HCT116 (cell line): ENCODE results near the gene SYNE2. TPM values are rescaled to one million over a fixed set of nuclear protein-coding genes. Genes with fewer than 3 reads are reported as not detected.
"Not testable (repeated sequence)": the region's sequence is repeated elsewhere in the genome, so short reads cannot be mapped to it uniquely, and the experiment has no call there.

ENCODE experiments used
- ATAC-seq: fragments of 200-7000 bp; cut with Tn5 transposase; 2 replicates; pipeline ENCODE4 v1.9.1; 2020; ENCODE audit warnings: mild to moderate bottlenecking, moderate library complexity
- BruUV-seq: library from RNA; stranded (reverse); fragments of 400-500 nt; replicated peaks from 2 replicates; lab custom pipeline; 2021; lab: Mats Ljungman, UMichigan
- CTCF ChIA-PET: fragments of 300-600 bp; sonication (Branson Sonifier 250); formaldehyde crosslinking; loops from one replicate; lab custom pipeline; 2021; ENCODE audit warnings: antibody characterized with exemption; lab: Charles Lee
- POLR2A ChIA-PET: fragments of 300-600, 350-600 bp; sonication (Branson Sonifier 250); formaldehyde crosslinking; loops from one replicate; lab custom pipeline; 2021; ENCODE audit warnings: antibody characterized with exemption; lab: Charles Lee
- RAD21 ChIA-PET, 2 experiments: fragments of 300-600 bp; sonication (Branson Sonifier 250); formaldehyde crosslinking; loops; one replicate each; lab custom pipeline; 2023; ENCODE audit warnings: low total read pairs in 2 of 2; ENCODE audit not compliant: uncharacterized antibody in 2 of 2, unreplicated experiment in 2 of 2, low non-redundant PET in 1 of 2; lab: Charles Lee
- DNase-seq: peaks from one replicate; pipeline ENCODE4 v3.0.0-alpha.2; 2010; ENCODE audit warnings: low read depth, low spot score
- H2AFZ ChIP-seq: fragments of 200-600 bp; shearing (Covaris generic), sonication (generic); 2 replicates; pipeline ENCODE4 v1.6.1; 2017; ENCODE audit warnings: low read depth, mixed run types, mixed read lengths, antibody characterized with exemption, low read length; ENCODE audit not compliant: poor library complexity, severe bottlenecking
- H3K27ac ChIP-seq: 2 replicates; pipeline ENCODE4 v1.5.1; 2012; ENCODE audit warnings: low read depth, low read length
- H3K27me3 ChIP-seq: fragments of 200-600 bp; sonication (generic); 2 replicates; pipeline ENCODE4 v1.6.1; 2016; ENCODE audit warnings: mixed run types, low read length, mixed read lengths; ENCODE audit not compliant: insufficient read depth
- H3K36me3 ChIP-seq, 2 experiments: fragments of 200-500 bp in 1 of 2; fragments of 200-600 bp in 1 of 2; sonication (Bioruptor generic) in 1 of 2; sonication (generic) in 1 of 2; 2 replicates each; pipeline versions ENCODE4 v1.5.1 to v1.6.1; 2014 to 2016; ENCODE audit warnings: low read length in 2 of 2, inconsistent platforms in 1 of 2, mixed read lengths in 1 of 2, mixed run types in 1 of 2; ENCODE audit not compliant: insufficient read depth in 2 of 2, control insufficient read depth in 1 of 2
- H3K4me1 ChIP-seq, 2 experiments: fragments of 200-600 bp in 1 of 2; sonication (generic) in 1 of 2; 2 replicates each; pipeline versions ENCODE4 v1.5.1 to v1.6.1; 2012 to 2017; ENCODE audit warnings: low read length in 2 of 2, inconsistent platforms in 1 of 2, mild to moderate bottlenecking in 1 of 2, mixed read lengths in 1 of 2, mixed run types in 1 of 2, moderate library complexity in 1 of 2; ENCODE audit not compliant: insufficient read depth in 2 of 2, control insufficient read depth in 1 of 2
- H3K4me2 ChIP-seq: fragments of 200-600 bp; sonication (generic); 2 replicates; pipeline ENCODE4 v1.6.1; 2017; ENCODE audit warnings: mixed run types, low read length, mixed read lengths
- H3K4me3 ChIP-seq, 2 experiments: fragments of 200-600 bp in 1 of 2; sonication (generic) in 1 of 2; replicated peaks in 1 of 2; 2 replicates each; pipeline ENCODE4 v1.5.1; 2011 to 2016; ENCODE audit warnings: low read length in 2 of 2, control low read depth in 1 of 2, low read depth in 1 of 2, mild to moderate bottlenecking in 1 of 2, mixed read lengths in 1 of 2, mixed run types in 1 of 2
- H3K79me2 ChIP-seq: fragments of 200-600 bp; sonication (generic); 2 replicates; pipeline ENCODE4 v1.6.1; 2017; ENCODE audit warnings: mild to moderate bottlenecking, mixed run types, low read length, moderate library complexity, mixed read lengths; ENCODE audit not compliant: insufficient read depth
- H3K9ac ChIP-seq: fragments of 200-600 bp; sonication (generic); 2 replicates; pipeline ENCODE4 v1.6.1; 2016; ENCODE audit warnings: low read length, mixed read lengths
- H3K9me2 ChIP-seq: fragments of 200-600 bp; sonication (generic), shearing (Covaris generic); 2 replicates; pipeline ENCODE4 v1.6.1; 2017; ENCODE audit warnings: mixed run types, mild to moderate bottlenecking, moderate library complexity; ENCODE audit not compliant: insufficient read depth
- H3K9me3 ChIP-seq, 2 experiments: fragments of 200-500 bp in 1 of 2; fragments of 200-600 bp in 1 of 2; sonication (Bioruptor generic) in 1 of 2; sonication (generic) in 1 of 2; 2 replicates each; pipeline ENCODE4 v1.6.1; 2014 to 2017; ENCODE audit warnings: low read length in 2 of 2, mixed read lengths in 2 of 2, inconsistent platforms in 1 of 2, low read depth in 1 of 2, mild to moderate bottlenecking in 1 of 2, mixed run types in 1 of 2, moderate library complexity in 1 of 2; ENCODE audit not compliant: control insufficient read depth in 1 of 2, insufficient read depth in 1 of 2
- H4K20me1 ChIP-seq: fragments of 200-600 bp; sonication (generic), shearing (Covaris generic); 2 replicates; pipeline ENCODE4 v1.6.1; 2017; ENCODE audit warnings: mixed run types, mild to moderate bottlenecking, moderate library complexity; ENCODE audit not compliant: insufficient read depth
- CEBPB ChIP-seq: IDR thresholded peaks from 2 replicates; pipeline ENCODE4 v1.6.1; 2012; ENCODE audit warnings: low read depth
- CTCF ChIP-seq, 3 experiments: fragments of 200-600 bp in 1 of 3; sonication (generic) in 1 of 3; IDR thresholded peaks in 2 of 3; conservative IDR thresholded peaks in 1 of 3; 2 replicates each; pipeline ENCODE4 v1.5.1; 2012 to 2017; ENCODE audit warnings: low read depth in 2 of 3, low read length in 2 of 3, antibody characterized with exemption in 1 of 3, borderline replicate concordance in 1 of 3, control low read depth in 1 of 3, mild to moderate bottlenecking in 1 of 3, mixed read lengths in 1 of 3, mixed run types in 1 of 3, moderate library complexity in 1 of 3; ENCODE audit not compliant: insufficient read depth in 1 of 3
- POLR2AphosphoS5 ChIP-seq: IDR thresholded peaks from 2 replicates; pipeline ENCODE4 v1.6.1; 2011; ENCODE audit warnings: mild to moderate bottlenecking, low read depth, low read length, moderate library complexity
- TCF7L2 ChIP-seq: IDR thresholded peaks from 2 replicates; pipeline ENCODE4 v1.7.0; 2011; ENCODE audit warnings: borderline replicate concordance, inconsistent platforms; ENCODE audit not compliant: insufficient read depth, insufficient read length; ENCODE audit errors: extremely low read depth
- ZBTB33 ChIP-seq: IDR thresholded peaks from 2 replicates; pipeline ENCODE4 v1.6.1; 2011; ENCODE audit warnings: mild to moderate bottlenecking, low read length, moderate library complexity; ENCODE audit not compliant: insufficient replicate concordance; ENCODE audit errors: extremely low read depth
- intact Hi-C: fragments of 100-400 bp; cut with micrococcal nuclease; formaldehyde crosslinking; loops from 2 replicates; pipeline ENCODE4 v1.10.0; 2022
- total RNA-seq: library from RNA; stranded (reverse); gene quantifications from one replicate; pipeline ENCODE4 v1.2.1, GENCODE V29; 2021; ENCODE audit not compliant: unreplicated experiment

The SYNE2 gene
- total RNA-seq, 1 experiment from 2014 or later, result 28.8 TPM

GRCh38 chr14:64178814-64179213, 326.0 kb downstream of the SYNE2 start (continued):
- no peak for TF ChIP-seq CTCF (IDR thresholded peaks at IDR 0.05 in 2 of 3, conservative IDR thresholded peaks at IDR 0.05 in 1 of 3; ENCODE audit: borderline replicate concordance in 1 of 3, insufficient read depth in 1 of 3, low read depth in 2 of 3, low read length in 2 of 3)
- no peak for TF ChIP-seq POLR2AphosphoS5
- no peak for TF ChIP-seq TCF7L2
- no peak for TF ChIP-seq CEBPB
- TF ChIP-seq ZBTB33, result no peak

- H3K79me2 ChIP-seq, H3K36me3 ChIP-seq, H3K9me3 ChIP-seq, H3K27me3 ChIP-seq, RAD21 ChIA-PET, H2AFZ ChIP-seq, POLR2A ChIA-PET, H3K9ac ChIP-seq, H3K4me2 ChIP-seq, H3K4me1 ChIP-seq, CTCF ChIA-PET, H3K4me3 ChIP-seq, BruUV-seq, H3K27ac ChIP-seq, ATAC-seq, intact Hi-C loops, H3K9me2 ChIP-seq, DNase-seq, H4K20me1 ChIP-seq: not testable (repeated sequence)
Observed at GRCh38 chr14:64182908-64183307, 330.1 kb downstream of the SYNE2 start.
